Tibial nerve (tissue), 4 donors: ENCODE results near the gene USP13. TPM values are rescaled to one million over a fixed set of nuclear protein-coding genes. Genes with fewer than 3 reads are reported as not detected.

Experiments
- DNase-seq, 2 donors: peaks; one replicate each; pipeline ENCODE4 v3.0.0-alpha.2; 2019; ENCODE audit warnings: low spot score in 2 of 2
- H3K27ac ChIP-seq, 4 donors: fragments of 200-600 bp; sonication (generic) in 3 of 4; one replicate each; pipeline ENCODE4 v1.5.1; 2017 to 2019; ENCODE audit warnings: mild to moderate bottlenecking in 1 of 4
- H3K27me3 ChIP-seq, 2 donors: fragments of 200-600 bp; sonication (generic) in 1 of 2; one replicate each; pipeline versions ENCODE4 v1.5.1 to v1.6.0; 2017 to 2019
- H3K36me3 ChIP-seq, 3 donors: fragments of 200-600 bp; sonication (generic); one replicate each; pipeline ENCODE4 v1.5.1; 2018 to 2019
- H3K4me1 ChIP-seq, 4 donors: fragments of 200-600 bp; sonication (generic) in 3 of 4; one replicate each; pipeline ENCODE4 v1.5.1; 2017 to 2019
- H3K4me3 ChIP-seq, 4 donors: fragments of 200-600 bp; sonication (generic) in 3 of 4; one replicate each; pipeline ENCODE4 v1.5.1; 2017 to 2019; ENCODE audit warnings: mild to moderate bottlenecking in 1 of 4, moderate library complexity in 1 of 4
- H3K9me3 ChIP-seq, 4 donors: fragments of 200-600 bp; sonication (generic) in 3 of 4; one replicate each; pipeline ENCODE4 v1.5.1; 2017 to 2019
- CTCF ChIP-seq, 5 experiments: fragments of 200-600 bp in 3 of 5; fragments of 450-650 bp in 2 of 5; sonication (generic) in 3 of 5; IDR thresholded peaks; one replicate each; pipeline ENCODE4 v1.5.1; 2016 to 2019; ENCODE audit warnings: antibody characterized with exemption in 5 of 5, mild to moderate bottlenecking in 3 of 5, moderate library complexity in 2 of 5
- EP300 ChIP-seq, 2 donors: sonication (generic); formaldehyde crosslinking; IDR thresholded peaks; one replicate each; pipeline ENCODE4 v1.6.1; 2017; ENCODE audit warnings: antibody characterized with exemption in 2 of 2, mild to moderate bottlenecking in 1 of 2
- POLR2A ChIP-seq, 2 donors: fragments of 450-650 bp; IDR thresholded peaks; one replicate each; pipeline ENCODE4 v1.6.1; 2017; ENCODE audit warnings: antibody characterized with exemption in 2 of 2, mild to moderate bottlenecking in 2 of 2, moderate library complexity in 2 of 2
- WGBS, 2 donors: methylation state at CpG; one replicate each; pipeline ENCODE4 v1.1.5; 2018; 5-methylcytosine and 5-hydroxymethylcytosine counted together
- total RNA-seq, 4 donors: library from RNA; depleted of rRNA; stranded (reverse); fragments of >200 nt; gene quantifications; one replicate each; pipeline ENCODE4 v1.1.0, GENCODE V29; 2016

The USP13 gene
- total RNA-seq, 4 donors from 2014 or later: 9.8 to 16.7 (median 14.2) TPM

GRCh38 chr3:179739816-179740594 lies 87.2 kb downstream of the USP13 start:
- Histone ChIP-seq H3K27me3 (no peaks in the 10 kb centered on the region), H3K9me3 (no peaks in the 10 kb centered on the region), H3K4me1 (no peaks in the 10 kb centered on the region), H3K27ac (no peak overlapping the region), H3K4me3 (no peak overlapping the region), H3K36me3 (peaks cover 0 to 74% (median 0%) of the 10 kb centered on the region in 3 donors)
- 93 to 96% methylated on average over 12 of the region's 12 CpGs for WGBS, 2 donors
- no peak for DNase-seq
- TF ChIP-seq CTCF (IDR thresholded peaks at IDR 0.05) (no peak), EP300 (IDR thresholded peaks at IDR 0.05) (no peak), POLR2A (IDR thresholded peaks at IDR 0.05) (no peak)

- no peaks in the 10 kb centered on the region for H3K9me3 ChIP-seq
- no peak for DNase-seq
- no peak overlapping the region for H3K27ac ChIP-seq
- H3K27me3 ChIP-seq: no peaks in the 10 kb centered on the region
- peaks cover 0 to 70% (median 0%) of the 10 kb centered on the region in 3 donors for H3K36me3 ChIP-seq
- no peak for TF ChIP-seq EP300 (IDR thresholded peaks at IDR 0.05)
- TF ChIP-seq CTCF (IDR thresholded peaks at IDR 0.05): no peak
- TF ChIP-seq POLR2A (IDR thresholded peaks at IDR 0.05): no peak
- WGBS, 2 donors: 83 to 92% methylated on average over 2 of the region's 2 CpGs
- H3K4me3 ChIP-seq: no peak overlapping the region
- no peaks in the 10 kb centered on the region for H3K4me1 ChIP-seq
These were observed 91.1 kb downstream of the USP13 start for GRCh38 chr3:179743913-179744312.

GRCh38 chr3:179744667-179745066 lies 91.8 kb downstream of the USP13 start:
- Histone ChIP-seq H3K36me3 (peaks cover 0 to 63% (median 0%) of the 10 kb centered on the region in 3 donors), H3K27ac (no peak overlapping the region), H3K9me3 (no peaks in the 10 kb centered on the region), H3K4me1 (no peaks in the 10 kb centered on the region), H3K27me3 (no peaks in the 10 kb centered on the region), H3K4me3 (no peak overlapping the region)
- WGBS, 2 donors: 87 to 88% methylated on average over 5 of the region's 5 CpGs
- TF ChIP-seq POLR2A (IDR thresholded peaks at IDR 0.05) (no peak), EP300 (IDR thresholded peaks at IDR 0.05) (no peak), CTCF (IDR thresholded peaks at IDR 0.05) (no peak)
- no peak for DNase-seq

GRCh38 chr3:179745079-179745478 lies 92.2 kb downstream of the USP13 start:
- Histone ChIP-seq H3K4me3 (no peak overlapping the region), H3K36me3 (peaks cover 0 to 59% (median 0%) of the 10 kb centered on the region in 3 donors), H3K9me3 (no peaks in the 10 kb centered on the region), H3K27me3 (no peaks in the 10 kb centered on the region), H3K27ac (no peak overlapping the region), H3K4me1 (no peaks in the 10 kb centered on the region)
- no peak for DNase-seq
- no peak for TF ChIP-seq POLR2A (IDR thresholded peaks at IDR 0.05)
- TF ChIP-seq EP300 (IDR thresholded peaks at IDR 0.05): no peak
- TF ChIP-seq CTCF (IDR thresholded peaks at IDR 0.05): no peak
- 78 to 90% methylated on average over 4 of the region's 4 CpGs for WGBS, 2 donors

- 70 to 85% methylated on average over 5 of the region's 5 CpGs for WGBS, 2 donors
- Histone ChIP-seq H3K27ac (no peak overlapping the region), H3K27me3 (no peaks in the 10 kb centered on the region), H3K4me1 (no peaks in the 10 kb centered on the region), H3K9me3 (no peaks in the 10 kb centered on the region), H3K36me3 (peaks cover 0 to 53% (median 0%) of the 10 kb centered on the region in 3 donors), H3K4me3 (no peak overlapping the region)
- TF ChIP-seq EP300 (IDR thresholded peaks at IDR 0.05) (no peak), CTCF (IDR thresholded peaks at IDR 0.05) (no peak), POLR2A (IDR thresholded peaks at IDR 0.05) (no peak)
- DNase-seq: no peak
These were observed 92.9 kb downstream of the USP13 start for GRCh38 chr3:179745716-179746115.
